A549 (cell line): Measurements from ENCODE around the gene CCND2.

ENCODE experiments used
- CBX8 ChIP-seq: fragments of 200-600 bp; sonication (generic); IDR thresholded peaks from 2 replicates; pipeline ENCODE4 v1.6.1; 2016
- CEBPB ChIP-seq, 2 experiments: fragments of >200 bp in 1 of 2; sonication (Bioruptor Twin) in 1 of 2; formaldehyde crosslinking in 1 of 2; IDR thresholded peaks; 2 replicates each; pipeline ENCODE4 v1.6.1; 2012 to 2016
- CHD4 ChIP-seq: fragments of 200-600 bp; sonication (generic); IDR thresholded peaks from 2 replicates; pipeline ENCODE4 v1.6.1; 2016; ENCODE audit warnings: antibody characterized with exemption, mild to moderate bottlenecking, borderline replicate concordance
- CTCF ChIP-seq: fragments of >200 bp; sonication (Bioruptor Twin); formaldehyde crosslinking; IDR thresholded peaks from 3 replicates; pipeline ENCODE4 v1.5.1; 2016
- ELK1 ChIP-seq: fragments of 150-350 bp; IDR thresholded peaks from 2 replicates; pipeline ENCODE4 v1.6.1; 2014; ENCODE audit warnings: low read depth, mild to moderate bottlenecking, low read length
- EP300 ChIP-seq, 2 experiments: fragments of >200 bp; sonication (Bioruptor Twin); formaldehyde crosslinking; IDR thresholded peaks; 2 replicates in 1 of 2; 3 replicates in 1 of 2; pipeline ENCODE4 v1.6.1; 2016 to 2017
- MAX ChIP-seq: IDR thresholded peaks from 2 replicates; pipeline ENCODE4 v1.6.1; 2012
- PHF8 ChIP-seq: fragments of 200-600 bp; sonication (generic); IDR thresholded peaks from 2 replicates; pipeline ENCODE4 v1.6.1; 2016; ENCODE audit warnings: low read depth, mild to moderate bottlenecking, antibody characterized with exemption, moderate library complexity, borderline replicate concordance
- POLR2A ChIP-seq: IDR thresholded peaks from 2 replicates; pipeline ENCODE4 v1.6.1; 2012; ENCODE audit warnings: mild to moderate bottlenecking, low read length
- RAD21 ChIP-seq, 2 experiments: fragments of >200 bp in 1 of 2; sonication (Bioruptor Twin) in 1 of 2; formaldehyde crosslinking in 1 of 2; IDR thresholded peaks in 1 of 2; conservative IDR thresholded peaks in 1 of 2; 2 replicates in 1 of 2; 3 replicates in 1 of 2; pipeline ENCODE4 v1.6.1; 2012 to 2018; ENCODE audit warnings: inconsistent platforms in 1 of 2
- RFX5 ChIP-seq: fragments of 450-650 bp; IDR thresholded peaks from 2 replicates; pipeline ENCODE4 v1.7.1; 2014; ENCODE audit warnings: antibody characterized with exemption, mild to moderate bottlenecking, moderate library complexity
- TP53 ChIP-seq: fragments of 250-450 bp; sonication (Bioruptor Pico); IDR thresholded peaks from 2 replicates; pipeline ENCODE4 v1.5.0; 2021; ENCODE audit warnings: mild to moderate bottlenecking, moderate library complexity
- TF ChIP-seq, protein P1 (sequence below): fragments of 200-600 bp; sonication (generic); IDR thresholded peaks from 2 replicates; pipeline ENCODE4 v1.6.1; 2016; ENCODE audit warnings: antibody characterized with exemption, mild to moderate bottlenecking, moderate library complexity

- TF ChIP-seq RFX5 (no peak), CTCF (no peak), RAD21 (conservative IDR thresholded peaks at IDR 0.05 in 1 of 2, IDR thresholded peaks at IDR 0.05 in 1 of 2) (no peak), PHF8 (no peak), CBX8 (no peak), MAX (no peak), CHD4 (no peak), EP300 (IDR thresholded peaks at IDR 0.05) (no peak), ELK1 (no peak), POLR2A (no peak), TP53 (CRISPR knock-in tag) (no peak), CEBPB (IDR thresholded peaks at IDR 0.05) (no peak)
- TF ChIP-seq, protein P1, sequence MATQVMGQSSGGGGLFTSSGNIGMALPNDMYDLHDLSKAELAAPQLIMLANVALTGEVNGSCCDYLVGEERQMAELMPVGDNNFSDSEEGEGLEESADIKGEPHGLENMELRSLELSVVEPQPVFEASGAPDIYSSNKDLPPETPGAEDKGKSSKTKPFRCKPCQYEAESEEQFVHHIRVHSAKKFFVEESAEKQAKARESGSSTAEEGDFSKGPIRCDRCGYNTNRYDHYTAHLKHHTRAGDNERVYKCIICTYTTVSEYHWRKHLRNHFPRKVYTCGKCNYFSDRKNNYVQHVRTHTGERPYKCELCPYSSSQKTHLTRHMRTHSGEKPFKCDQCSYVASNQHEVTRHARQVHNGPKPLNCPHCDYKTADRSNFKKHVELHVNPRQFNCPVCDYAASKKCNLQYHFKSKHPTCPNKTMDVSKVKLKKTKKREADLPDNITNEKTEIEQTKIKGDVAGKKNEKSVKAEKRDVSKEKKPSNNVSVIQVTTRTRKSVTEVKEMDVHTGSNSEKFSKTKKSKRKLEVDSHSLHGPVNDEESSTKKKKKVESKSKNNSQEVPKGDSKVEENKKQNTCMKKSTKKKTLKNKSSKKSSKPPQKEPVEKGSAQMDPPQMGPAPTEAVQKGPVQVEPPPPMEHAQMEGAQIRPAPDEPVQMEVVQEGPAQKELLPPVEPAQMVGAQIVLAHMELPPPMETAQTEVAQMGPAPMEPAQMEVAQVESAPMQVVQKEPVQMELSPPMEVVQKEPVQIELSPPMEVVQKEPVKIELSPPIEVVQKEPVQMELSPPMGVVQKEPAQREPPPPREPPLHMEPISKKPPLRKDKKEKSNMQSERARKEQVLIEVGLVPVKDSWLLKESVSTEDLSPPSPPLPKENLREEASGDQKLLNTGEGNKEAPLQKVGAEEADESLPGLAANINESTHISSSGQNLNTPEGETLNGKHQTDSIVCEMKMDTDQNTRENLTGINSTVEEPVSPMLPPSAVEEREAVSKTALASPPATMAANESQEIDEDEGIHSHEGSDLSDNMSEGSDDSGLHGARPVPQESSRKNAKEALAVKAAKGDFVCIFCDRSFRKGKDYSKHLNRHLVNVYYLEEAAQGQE, result no peak
Measured at GRCh38 chr12:4281173-4281654, 7.7 kb downstream of the CCND2 start.
